Stimulated activated CD4-positive, alpha-beta T cell treated with anti-CD3 and anti-CD28 coated beads, Interleukin-15, amount 100 ng/mL, for 1 hour (primary cell): Measurements from ENCODE around the gene SLC39A3.

Experiments used
- DNase-seq, 2 donors: peaks; one replicate each; pipeline ENCODE4 v3.0.0-alpha.2; 2020; ENCODE audit warnings: low read depth in 1 of 2, low spot score in 1 of 2

Gene SLC39A3

GRCh38 chr19:2769218-2769617 lies 29.4 kb upstream of the SLC39A3 start:
- no peak for DNase-seq

- DNase-seq: no peak
Measured at GRCh38 chr19:2768365-2769132, 28.7 kb upstream of the SLC39A3 start.

- DNase-seq: no peak
Measured at GRCh38 chr19:2767688-2768087, 27.9 kb upstream of the SLC39A3 start.

GRCh38 chr19:2766594-2767372 lies 27.0 kb upstream of the SLC39A3 start:
- no peak for DNase-seq

- no peak for DNase-seq
Measured at GRCh38 chr19:2765376-2765775, 25.6 kb upstream of the SLC39A3 start.

- DNase-seq: no peak
Measured at GRCh38 chr19:2764945-2765344, 25.1 kb upstream of the SLC39A3 start.

- no peak for DNase-seq
Measured at GRCh38 chr19:2763687-2764086, 23.9 kb upstream of the SLC39A3 start.

- no peak for DNase-seq
Measured at GRCh38 chr19:2762783-2763496, 23.1 kb upstream of the SLC39A3 start.

- no peak for DNase-seq
Measured at GRCh38 chr19:2761876-2762782, 22.3 kb upstream of the SLC39A3 start.

GRCh38 chr19:2761309-2761677 lies 21.5 kb upstream of the SLC39A3 start:
- no peak for DNase-seq

- no peak for DNase-seq
Measured at GRCh38 chr19:2759965-2760364, 20.1 kb upstream of the SLC39A3 start.

GRCh38 chr19:2759362-2759761 lies 19.5 kb upstream of the SLC39A3 start:
- no peak for DNase-seq

GRCh38 chr19:2758601-2759313 lies 18.9 kb upstream of the SLC39A3 start:
- DNase-seq: no peak

GRCh38 chr19:2756921-2757881 lies 17.4 kb upstream of the SLC39A3 start:
- DNase-seq: no peak

GRCh38 chr19:2756477-2756876 lies 16.7 kb upstream of the SLC39A3 start:
- no peak for DNase-seq

- DNase-seq: no peak
Measured at GRCh38 chr19:2755811-2756210, 16.0 kb upstream of the SLC39A3 start.

GRCh38 chr19:2755448-2755705 lies 15.6 kb upstream of the SLC39A3 start:
- DNase-seq: no peak

- no peak for DNase-seq
Measured at GRCh38 chr19:2754659-2755447, 15.0 kb upstream of the SLC39A3 start.

GRCh38 chr19:2751438-2751830 lies 11.6 kb upstream of the SLC39A3 start:
- DNase-seq: no peak
